ENCODE data around the gene UNKL.

GRCh38 chr16:1322407-1322806 lies 92.1 kb downstream of the UNKL start:
- TF ChIP-seq CTCF (conservative IDR thresholded peaks at IDR 0.05), result no peak
- no peak for TF ChIP-seq EZH2 (IDR thresholded peaks at IDR 0.05; ENCODE audit: low read depth)

Data from PC-9 (cell line).